Activated T-helper 1 cell treated with anti-CD3 and anti-CD28 coated beads, Interleukin-12 subunit alpha, Interleukin-12 subunit beta, Interleukin-2, Interleukin-4 antibody, amounts not matched to agents 30 ng/mL and 10 ng/mL and 1 ng/mL, durations not matched to agents 14 hours and 24 hours and 36 hours (primary cell): Measurements from ENCODE around the gene PTPN18. TPM values are rescaled to one million over a fixed set of nuclear protein-coding genes. Genes with fewer than 3 reads are reported as not detected.

Experiments used
- DNase-seq: peaks from one replicate; pipeline ENCODE4 v3.0.0; 2021; ENCODE audit warnings: low spot score
- H3K27ac Mint-ChIP-seq: one replicate; pipeline ENCODE4 v1.8.0; 2021; ENCODE audit warnings: mild to moderate bottlenecking, mixed read lengths
- H3K27me3 Mint-ChIP-seq: one replicate; pipeline ENCODE4 v1.8.0; 2022; ENCODE audit warnings: mild to moderate bottlenecking, moderate library complexity, mixed read lengths; ENCODE audit not compliant: insufficient read depth
- H3K36me3 Mint-ChIP-seq: one replicate; pipeline ENCODE4 v1.8.0; 2021; ENCODE audit warnings: low read depth, mixed read lengths
- H3K4me1 Mint-ChIP-seq: one replicate; pipeline ENCODE4 v1.8.0; 2021; ENCODE audit warnings: low read depth, mixed read lengths
- H3K4me3 Mint-ChIP-seq: one replicate; pipeline ENCODE4 v1.8.0; 2021; ENCODE audit warnings: mild to moderate bottlenecking, moderate library complexity, mixed read lengths
- H3K9me3 Mint-ChIP-seq: one replicate; pipeline ENCODE4 v1.8.0; 2021; ENCODE audit warnings: mixed read lengths
- intact Hi-C: fragments of 100-400 bp; cut with micrococcal nuclease; formaldehyde crosslinking; loops from one replicate; pipeline ENCODE4 v1.15.1; 2024
- total RNA-seq: library from RNA; stranded (reverse); gene quantifications from 2 replicates; pipeline ENCODE4 v1.2.3, GENCODE V29; 2022

PTPN18 gene
- total RNA-seq, 1 donor from 2014 or later = 68.9 TPM

DNA sequence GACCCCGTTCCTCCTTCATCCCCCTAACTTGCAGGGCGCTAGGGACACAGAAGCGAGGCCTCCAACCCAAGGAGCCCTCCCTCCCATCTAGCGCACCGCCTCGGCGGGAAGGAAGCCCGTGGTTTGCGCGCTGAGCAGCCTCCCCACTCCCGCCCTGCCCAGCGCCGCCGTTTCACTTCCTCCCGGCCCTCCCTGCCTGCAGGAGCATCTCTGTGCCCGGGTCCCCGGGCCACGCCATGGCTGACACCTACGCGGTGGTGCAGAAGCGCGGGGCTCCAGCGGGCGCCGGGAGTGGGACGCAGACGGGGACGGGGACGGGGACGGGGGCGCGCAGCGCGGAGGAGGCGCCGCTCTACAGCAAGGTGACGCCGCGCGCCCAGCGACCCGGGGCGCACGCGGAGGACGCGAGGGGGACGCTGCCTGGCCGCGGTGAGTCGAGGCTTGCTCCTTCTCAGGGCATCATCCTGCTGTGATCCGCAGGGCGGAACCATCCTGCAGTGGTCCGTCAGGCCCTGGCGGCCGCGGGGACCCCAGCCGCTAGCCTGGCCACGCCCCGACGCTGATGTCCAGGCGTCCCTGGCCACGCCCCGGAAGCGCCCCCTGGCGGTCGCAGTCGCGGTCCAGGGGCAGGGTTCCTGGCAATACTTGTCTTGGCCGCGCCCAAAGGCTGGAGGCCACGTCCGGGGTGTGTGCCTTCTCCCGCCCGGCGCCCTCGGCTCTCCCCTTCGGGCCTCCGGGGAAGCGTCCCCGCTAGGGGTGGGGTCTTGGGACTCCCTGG, 16.4 kb downstream of the PTPN18 start:
- H3K9me3 Mint-ChIP-seq = peaks cover 3% of the 10 kb centered on the region
- peak overlapping the region; percentile 96 for H3K4me3 Mint-ChIP-seq
- peaks cover 59% of the 10 kb centered on the region for H3K4me1 Mint-ChIP-seq
- peak; percentile 78 for DNase-seq
- intact Hi-C loops = loop anchor here (1.0 to 10.0 kb wide), 4 partner anchors 19 to 733 kb away; partner anchors contain the start of genes IMP4, PLEKHB2 and SMPD4
- H3K27me3 Mint-ChIP-seq = peaks cover 4% of the 10 kb centered on the region
- peak overlapping the region; percentile 96 for H3K27ac Mint-ChIP-seq
- peaks cover 50% of the 10 kb centered on the region for H3K36me3 Mint-ChIP-seq

DNA sequence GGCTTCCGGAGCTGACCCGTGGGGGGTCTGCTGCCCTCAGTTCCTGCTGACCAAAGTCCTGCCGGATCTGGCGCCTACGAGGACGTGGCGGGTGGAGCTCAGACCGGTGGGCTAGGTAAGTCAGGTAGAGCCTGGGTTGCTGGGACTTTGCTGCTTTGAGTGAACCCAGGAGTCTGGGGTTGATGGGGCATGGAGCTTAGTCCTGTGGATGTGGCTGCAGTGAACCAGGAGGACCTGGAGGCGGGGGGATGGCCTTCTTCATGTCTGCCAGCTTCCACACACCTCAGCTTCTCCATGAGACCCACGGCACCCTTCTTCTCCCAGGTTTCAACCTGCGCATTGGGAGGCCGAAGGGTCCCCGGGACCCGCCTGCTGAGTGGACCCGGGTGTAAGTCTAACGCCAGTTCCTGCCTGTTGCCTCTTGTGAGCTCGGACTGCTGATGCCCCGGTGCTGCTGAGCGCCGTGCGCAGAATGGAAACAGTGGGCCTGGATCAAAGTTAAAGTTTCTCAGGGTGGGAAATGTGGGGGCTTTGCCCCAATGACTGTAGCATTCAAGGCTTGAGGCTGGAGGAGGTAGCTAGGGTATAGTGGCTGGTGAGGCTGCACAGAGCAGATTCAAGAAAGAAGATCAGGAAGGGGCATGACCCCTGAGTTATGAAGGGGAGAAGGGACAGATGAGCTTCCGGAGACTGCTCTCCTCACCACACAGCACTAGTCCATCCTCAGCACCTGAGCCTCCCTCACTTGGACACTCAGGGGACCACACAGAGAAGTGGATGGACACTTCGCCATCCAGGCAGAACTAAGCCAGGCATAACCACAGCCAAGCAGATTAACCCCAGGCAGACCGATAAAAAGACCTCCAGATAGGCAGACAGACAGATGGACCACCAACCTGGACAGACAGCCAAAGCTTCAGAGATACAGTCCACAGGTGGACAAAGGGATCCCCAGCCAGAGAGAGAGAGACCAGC, 17.3 kb downstream of the PTPN18 start:
- H3K36me3 Mint-ChIP-seq = peaks cover 53% of the 10 kb centered on the region
- H3K9me3 Mint-ChIP-seq = peaks cover 3% of the 10 kb centered on the region
- intact Hi-C loops = loop anchor here (1.0 to 10.0 kb wide), 4 partner anchors 18 to 732 kb away; partner anchors contain the start of genes IMP4, PLEKHB2 and SMPD4
- peaks cover 4% of the 10 kb centered on the region for H3K27me3 Mint-ChIP-seq
- peak overlapping the region; percentile 96 for H3K4me3 Mint-ChIP-seq
- H3K27ac Mint-ChIP-seq = peak overlapping the region; percentile 79
- H3K4me1 Mint-ChIP-seq = peaks cover 67% of the 10 kb centered on the region
- DNase-seq = no peak

DNA sequence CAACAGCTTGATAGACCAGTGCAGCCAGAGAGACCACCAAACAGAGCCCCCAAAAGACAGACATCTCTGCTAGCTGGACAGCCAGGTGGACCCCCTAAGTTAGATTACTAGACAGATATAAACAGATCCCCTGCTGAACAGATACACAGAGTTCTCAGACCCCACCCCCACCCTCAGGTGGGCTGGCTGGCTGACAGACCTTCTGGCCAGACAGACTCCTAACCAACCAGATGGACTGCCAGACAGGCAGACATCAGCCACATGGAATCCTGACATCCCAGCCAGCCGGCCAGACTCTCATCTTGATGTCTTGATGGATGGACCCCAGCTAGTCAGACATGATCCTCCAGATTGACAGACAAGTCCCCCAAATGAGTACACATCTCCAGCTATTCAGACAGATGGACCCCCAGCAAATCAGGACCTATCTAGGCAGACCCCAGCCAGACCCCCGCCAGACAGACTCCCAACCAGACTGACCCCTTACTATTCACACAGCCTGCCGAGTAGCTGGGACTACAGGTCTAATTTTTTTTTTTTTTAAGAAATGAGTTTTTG, 18.0 kb downstream of the PTPN18 start:
- intact Hi-C loops = loop anchor here (10.0 kb wide), 1 partner anchor 731 kb away; the partner anchor contains the start of gene PLEKHB2
- peaks cover 51% of the 10 kb centered on the region for H3K36me3 Mint-ChIP-seq
- H3K4me1 Mint-ChIP-seq = peaks cover 67% of the 10 kb centered on the region
- peaks cover 3% of the 10 kb centered on the region for H3K9me3 Mint-ChIP-seq
- no peak for DNase-seq
- no peaks in the 10 kb centered on the region for H3K27me3 Mint-ChIP-seq
- peak overlapping the region; percentile 96 for H3K4me3 Mint-ChIP-seq
- H3K27ac Mint-ChIP-seq = peak overlapping the region; percentile 79

DNA sequence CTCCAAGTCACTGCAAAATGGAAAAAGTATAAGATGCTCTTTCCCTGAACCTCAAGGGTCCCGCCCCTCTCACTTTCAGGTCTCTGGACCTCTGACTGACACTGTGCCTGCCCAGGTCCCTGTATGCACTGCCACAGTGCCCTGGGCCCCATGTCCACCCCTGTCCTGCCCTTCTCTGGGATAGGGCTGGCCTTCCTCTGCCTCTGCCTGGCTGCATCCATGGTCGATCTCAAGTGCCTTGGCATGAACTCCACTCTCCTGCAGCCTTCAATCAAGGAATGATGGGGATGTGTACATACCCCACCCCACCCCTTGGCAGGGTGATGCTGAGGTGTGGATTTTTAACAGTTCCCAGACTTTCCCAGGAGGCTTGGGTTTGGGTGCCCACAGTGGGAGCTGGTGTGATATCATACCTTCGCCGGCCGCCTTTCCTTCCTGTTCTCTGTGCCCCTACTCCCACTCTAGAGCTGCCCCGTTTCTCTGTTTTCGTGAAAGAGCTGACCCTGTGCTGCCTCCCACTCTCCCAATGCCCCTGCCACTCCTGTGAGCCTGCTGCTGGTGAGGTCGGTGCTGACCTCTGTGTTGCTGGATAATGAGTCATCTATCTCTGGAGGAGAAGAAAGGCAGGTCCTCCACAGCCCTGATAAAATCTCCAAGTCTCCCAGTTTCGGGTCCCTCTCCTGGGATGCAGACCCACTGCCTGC, 18.9 kb downstream of the PTPN18 start:
- intact Hi-C loops = loop anchor here (10.0 kb wide), 1 partner anchor 730 kb away; the partner anchor contains the start of gene PLEKHB2
- Mint-ChIP-seq H3K36me3 (peaks cover 53% of the 10 kb centered on the region), H3K27me3 (no peaks in the 10 kb centered on the region), H3K4me1 (peaks cover 67% of the 10 kb centered on the region), H3K4me3 (peak overlapping the region; percentile 81), H3K9me3 (peaks cover 3% of the 10 kb centered on the region), H3K27ac (peak overlapping the region; percentile 84)
- no peak for DNase-seq

DNA sequence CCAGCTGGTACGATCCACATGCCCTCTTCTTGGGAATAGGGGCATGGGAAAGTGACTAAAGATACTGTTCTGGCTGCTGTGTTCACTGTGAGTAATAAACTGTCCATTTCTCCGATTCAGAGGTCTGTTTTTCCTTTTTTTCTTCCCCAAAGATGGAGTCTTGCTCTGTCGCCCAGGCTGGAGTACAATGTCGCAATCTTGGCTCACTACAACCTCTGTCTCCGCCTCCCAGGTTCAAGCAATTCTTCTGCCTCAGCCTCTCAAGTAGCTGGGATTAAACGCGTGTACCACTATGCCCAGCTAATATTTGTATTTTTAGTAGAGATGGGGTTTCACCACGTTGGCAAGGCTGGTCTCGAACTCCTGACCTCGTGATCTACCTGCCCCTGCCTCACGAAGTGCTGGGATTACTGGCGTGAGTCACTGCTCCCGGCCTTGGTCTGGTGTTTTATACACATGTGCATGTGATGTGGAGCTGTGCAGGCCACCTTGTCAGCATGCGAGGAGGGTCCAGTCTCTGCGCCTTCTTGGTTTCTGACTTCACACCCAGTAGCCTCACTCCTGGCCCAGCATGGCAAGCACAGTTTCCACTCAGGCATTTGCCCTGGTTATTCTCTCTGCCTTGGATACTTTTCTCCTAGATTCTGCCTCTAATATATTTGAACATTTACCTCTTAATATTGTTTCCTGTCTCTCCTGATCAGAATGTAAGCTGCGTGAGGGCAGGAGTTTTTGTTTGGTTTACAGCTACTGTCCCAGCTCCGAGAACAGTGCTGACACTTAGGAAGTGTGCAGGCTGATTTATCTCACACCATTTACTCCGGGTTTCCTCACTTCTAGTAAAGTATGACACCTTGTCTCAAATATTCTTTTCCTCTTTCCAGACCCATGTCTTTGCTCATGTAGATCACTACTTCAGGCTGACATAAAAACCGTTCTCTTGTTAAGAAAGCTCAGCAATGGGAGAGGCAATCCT, 19.7 kb downstream of the PTPN18 start:
- intact Hi-C loops = loop anchor here (10.0 kb wide), 1 partner anchor 729 kb away; the partner anchor contains the start of gene PLEKHB2

DNA sequence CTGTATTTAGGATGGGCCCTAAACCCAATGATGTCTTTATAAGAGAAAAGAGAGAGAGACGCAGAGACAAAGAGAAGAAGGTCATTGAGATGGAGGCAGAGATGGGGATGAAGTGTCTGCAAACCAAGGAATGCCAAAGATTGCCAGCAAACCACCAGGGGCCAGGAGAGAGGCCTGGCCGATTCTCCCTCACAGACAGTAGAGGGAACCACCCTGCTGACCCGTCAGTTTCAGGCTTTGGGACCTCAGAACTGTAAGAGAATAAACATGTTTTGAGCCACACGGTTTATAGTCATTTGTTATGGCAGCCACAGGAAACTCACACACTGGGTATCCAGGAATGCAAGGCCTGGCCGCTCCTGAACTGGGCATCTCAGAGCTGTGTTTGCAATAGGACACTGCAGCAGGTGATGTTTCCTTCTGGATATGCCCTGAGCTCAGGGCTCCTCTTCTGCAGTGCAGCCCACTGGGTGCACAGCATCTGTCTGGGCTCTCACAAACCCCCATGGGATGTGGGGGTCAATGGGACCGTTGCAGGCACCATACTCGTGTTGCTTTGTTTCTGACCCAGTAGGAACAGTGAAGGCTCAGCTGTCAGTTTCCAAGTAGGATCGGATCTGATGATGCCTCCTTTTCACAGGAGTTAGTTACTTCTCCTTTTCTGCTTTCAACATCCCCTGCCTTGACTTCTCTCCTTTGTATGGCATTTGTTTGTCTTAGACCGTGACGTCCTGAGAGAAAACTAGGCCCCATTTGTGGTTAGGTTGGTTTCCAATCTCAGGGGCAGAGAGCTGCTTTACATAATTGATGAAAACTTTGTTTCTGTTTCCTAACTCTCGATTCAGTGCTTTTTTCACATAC, 20.8 kb downstream of the PTPN18 start:
- Mint-ChIP-seq H3K9me3 (peaks cover 3% of the 10 kb centered on the region), H3K27ac (peak overlapping the region; percentile 52), H3K4me1 (peaks cover 63% of the 10 kb centered on the region), H3K27me3 (no peaks in the 10 kb centered on the region), H3K4me3 (peak overlapping the region; percentile 27), H3K36me3 (peaks cover 47% of the 10 kb centered on the region)
- no peak for DNase-seq
- intact Hi-C loops = loop anchor here (10.0 kb wide), 1 partner anchor 728 kb away; the partner anchor contains the start of gene PLEKHB2

More for the DNA sequence above, 19.7 kb downstream of the PTPN18 start:
- H3K4me3 Mint-ChIP-seq = peak overlapping the region; percentile 81
- H3K27ac Mint-ChIP-seq = peak overlapping the region; percentile 84
- peaks cover 3% of the 10 kb centered on the region for H3K9me3 Mint-ChIP-seq
- H3K27me3 Mint-ChIP-seq = no peaks in the 10 kb centered on the region
- peaks cover 67% of the 10 kb centered on the region for H3K4me1 Mint-ChIP-seq
- peaks cover 54% of the 10 kb centered on the region for H3K36me3 Mint-ChIP-seq
- no peak for DNase-seq

DNA sequence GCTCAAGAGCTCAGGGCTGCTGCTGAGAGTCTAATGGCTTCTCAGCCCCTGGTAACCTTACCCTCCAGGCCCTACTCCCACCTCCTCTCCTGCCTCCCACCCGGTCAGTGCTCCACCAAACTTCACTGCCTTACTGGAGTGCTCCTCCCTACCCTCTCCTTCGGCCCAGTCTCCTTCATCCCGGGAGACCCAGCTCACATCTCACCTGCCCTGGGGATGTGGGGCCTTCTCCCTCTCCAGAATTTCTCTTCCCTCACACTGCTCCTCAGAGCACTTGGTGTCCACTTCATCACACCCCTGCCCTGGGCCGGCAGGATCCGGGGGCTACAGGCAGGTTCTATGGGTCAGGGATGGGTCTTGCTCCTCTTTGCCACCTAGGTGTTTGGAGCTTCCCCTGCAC, 21.6 kb downstream of the PTPN18 start:
- DNase-seq = no peak
- Mint-ChIP-seq H3K27me3 (no peaks in the 10 kb centered on the region), H3K36me3 (peaks cover 45% of the 10 kb centered on the region), H3K4me1 (peaks cover 63% of the 10 kb centered on the region), H3K9me3 (peaks cover 3% of the 10 kb centered on the region), H3K27ac (no peak overlapping the region), H3K4me3 (peak overlapping the region; percentile 9)
- intact Hi-C loops = loop anchor here (10.0 kb wide), 1 partner anchor 727 kb away; the partner anchor contains the start of gene PLEKHB2

DNA sequence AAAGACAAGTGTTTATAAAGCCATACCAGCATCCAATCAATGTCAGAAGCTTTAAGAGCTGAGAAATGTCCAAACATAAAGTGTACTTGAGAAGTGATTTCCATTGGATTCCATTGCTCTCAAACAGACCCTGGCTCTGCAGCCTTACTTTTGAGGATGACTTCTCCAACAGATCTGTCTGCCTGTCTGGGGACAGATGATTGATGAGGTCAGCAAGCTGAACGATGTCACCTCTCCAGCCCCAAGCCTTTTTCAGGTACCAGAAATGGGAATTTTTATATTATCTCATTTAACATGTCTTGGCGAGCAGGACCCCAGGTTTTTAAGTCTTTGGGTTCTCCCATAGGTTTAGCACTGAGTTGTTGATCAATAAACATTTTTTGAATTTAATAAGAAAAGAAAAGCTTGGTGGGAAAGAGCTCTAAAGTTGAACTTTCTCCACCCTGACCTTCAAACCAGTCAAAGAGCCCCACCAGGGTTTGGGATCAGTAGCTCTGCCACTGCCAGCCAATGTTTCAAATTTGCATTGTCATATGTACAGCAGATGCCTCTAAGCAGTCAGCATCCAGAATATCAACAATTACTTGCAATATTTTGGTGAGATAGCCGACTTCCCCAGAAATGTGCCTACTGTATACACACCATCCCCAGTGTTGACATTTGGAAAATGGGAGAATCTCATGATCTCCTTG, 22.5 kb downstream of the PTPN18 start:
- Mint-ChIP-seq H3K36me3 (peaks cover 46% of the 10 kb centered on the region), H3K27me3 (no peaks in the 10 kb centered on the region), H3K4me1 (peaks cover 59% of the 10 kb centered on the region), H3K27ac (no peak overlapping the region), H3K9me3 (peaks cover 3% of the 10 kb centered on the region), H3K4me3 (no peak overlapping the region)
- DNase-seq = no peak
- intact Hi-C loops = loop anchor here (10.0 kb wide), 1 partner anchor 726 kb away; the partner anchor contains the start of gene PLEKHB2

DNA sequence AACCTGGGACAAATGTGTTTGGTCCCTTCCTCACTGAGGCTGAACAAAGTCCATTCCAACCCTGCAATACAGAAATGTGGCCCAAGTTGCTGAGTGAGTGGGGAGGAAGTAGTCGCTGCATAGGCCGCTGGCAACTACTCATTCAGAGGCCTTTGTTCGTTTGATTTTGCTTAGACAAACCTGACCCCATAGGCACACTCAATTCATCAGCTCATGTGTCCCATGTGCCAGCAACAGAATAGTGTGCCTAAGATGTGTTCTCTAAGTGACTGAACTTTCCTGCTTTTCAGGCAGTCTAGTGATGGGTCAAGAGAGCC, 23.0 kb downstream of the PTPN18 start:
- no peak for DNase-seq
- H3K4me3 Mint-ChIP-seq = no peak overlapping the region
- H3K9me3 Mint-ChIP-seq = peaks cover 3% of the 10 kb centered on the region
- H3K36me3 Mint-ChIP-seq = peaks cover 42% of the 10 kb centered on the region
- intact Hi-C loops = loop anchor here (10.0 kb wide), 1 partner anchor 726 kb away; the partner anchor contains the start of gene PLEKHB2
- peaks cover 56% of the 10 kb centered on the region for H3K4me1 Mint-ChIP-seq
- no peaks in the 10 kb centered on the region for H3K27me3 Mint-ChIP-seq
- no peak overlapping the region for H3K27ac Mint-ChIP-seq
